Upper lobe of left lung (tissue), 4 donors: ENCODE results near the gene TAOK3.

ENCODE experiments used
- EP300 ChIP-seq, 4 donors: sonication (generic); formaldehyde crosslinking; IDR thresholded peaks; one replicate each; pipeline ENCODE4 v1.5.1; 2017; ENCODE audit warnings: antibody characterized with exemption in 4 of 4, control low read depth in 2 of 4
- POLR2A ChIP-seq, 4 donors: fragments of 450-650 bp; IDR thresholded peaks; one replicate each; pipeline ENCODE4 v1.5.1; 2016 to 2017; ENCODE audit warnings: antibody characterized with exemption in 4 of 4, mild to moderate bottlenecking in 2 of 4
- POLR2AphosphoS5 ChIP-seq, 2 donors: sonication (generic); formaldehyde crosslinking; IDR thresholded peaks; one replicate each; pipeline ENCODE4 v1.5.1; 2017; ENCODE audit warnings: antibody characterized with exemption in 2 of 2
- TF ChIP-seq, protein P1 (sequence below), 6 experiments: fragments of 450-650 bp in 4 of 6; fragments of 200-600 bp in 2 of 6; sonication (generic) in 2 of 6; IDR thresholded peaks; one replicate each; pipeline ENCODE4 v1.5.1; 2016 to 2019; ENCODE audit warnings: antibody characterized with exemption in 6 of 6

- TF ChIP-seq, protein P1, sequence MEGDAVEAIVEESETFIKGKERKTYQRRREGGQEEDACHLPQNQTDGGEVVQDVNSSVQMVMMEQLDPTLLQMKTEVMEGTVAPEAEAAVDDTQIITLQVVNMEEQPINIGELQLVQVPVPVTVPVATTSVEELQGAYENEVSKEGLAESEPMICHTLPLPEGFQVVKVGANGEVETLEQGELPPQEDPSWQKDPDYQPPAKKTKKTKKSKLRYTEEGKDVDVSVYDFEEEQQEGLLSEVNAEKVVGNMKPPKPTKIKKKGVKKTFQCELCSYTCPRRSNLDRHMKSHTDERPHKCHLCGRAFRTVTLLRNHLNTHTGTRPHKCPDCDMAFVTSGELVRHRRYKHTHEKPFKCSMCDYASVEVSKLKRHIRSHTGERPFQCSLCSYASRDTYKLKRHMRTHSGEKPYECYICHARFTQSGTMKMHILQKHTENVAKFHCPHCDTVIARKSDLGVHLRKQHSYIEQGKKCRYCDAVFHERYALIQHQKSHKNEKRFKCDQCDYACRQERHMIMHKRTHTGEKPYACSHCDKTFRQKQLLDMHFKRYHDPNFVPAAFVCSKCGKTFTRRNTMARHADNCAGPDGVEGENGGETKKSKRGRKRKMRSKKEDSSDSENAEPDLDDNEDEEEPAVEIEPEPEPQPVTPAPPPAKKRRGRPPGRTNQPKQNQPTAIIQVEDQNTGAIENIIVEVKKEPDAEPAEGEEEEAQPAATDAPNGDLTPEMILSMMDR (IDR thresholded peaks at IDR 0.05), result no peak
- TF ChIP-seq POLR2AphosphoS5 (IDR thresholded peaks at IDR 0.05), result no peak
- TF ChIP-seq POLR2A (IDR thresholded peaks at IDR 0.05), result no peak
- no peak for TF ChIP-seq EP300 (IDR thresholded peaks at IDR 0.05)
Observed at GRCh38 chr12:118249547-118249946, 123.2 kb downstream of the TAOK3 start.
